Hepatocyte (in vitro differentiated cells): ENCODE results near the gene STK39.

Source experiments
- CTCF ChIP-seq: fragments of 200-600 bp; sonication (generic); IDR thresholded peaks from 2 replicates; pipeline ENCODE4 v1.5.1; 2016; ENCODE audit warnings: antibody characterized with exemption, mild to moderate bottlenecking; ENCODE audit not compliant: poor library complexity
- EZH2 ChIP-seq: fragments of 200-600 bp; sonication (generic); IDR thresholded peaks from 2 replicates; pipeline ENCODE4 v1.6.1; 2016; ENCODE audit warnings: antibody characterized with exemption, mild to moderate bottlenecking, borderline replicate concordance
- EZH2phosphoT487 ChIP-seq: fragments of 200-600 bp; sonication (generic); IDR thresholded peaks from one replicate; pipeline ENCODE4 v1.6.1; 2018; ENCODE audit warnings: antibody characterized with exemption, mild to moderate bottlenecking, low read depth, moderate library complexity; ENCODE audit not compliant: unreplicated experiment, severe bottlenecking

GRCh38 chr2:168156661-168157060, 90.7 kb downstream of the STK39 start:
- TF ChIP-seq CTCF (no peak), EZH2 (no peak), EZH2phosphoT487 (no peak)
